Liver (tissue), 9 donors: ENCODE results near the gene FANCG. TPM values are rescaled to one million over a fixed set of nuclear protein-coding genes. Genes with fewer than 3 reads are reported as not detected.
A peak's percentile ranks its signal among the peaks of the same experiment; 100 is the strongest.

Experiments
- DNase-seq: peaks from one replicate; pipeline ENCODE4 v3.0.0-alpha.2; 2017; ENCODE audit warnings: low spot score
- H3K27ac ChIP-seq, 2 donors: one replicate each; pipeline ENCODE4 v1.7.0; 2013; ENCODE audit warnings: inconsistent platforms in 2 of 2, low read length in 2 of 2, control low read depth in 1 of 2, low read depth in 1 of 2, mild to moderate bottlenecking in 1 of 2
- H3K27me3 ChIP-seq, 4 donors: one replicate each; pipeline versions ENCODE4 v1.6.1 to v1.7.0; 2013; ENCODE audit warnings: low read length in 3 of 4, inconsistent platforms in 1 of 4, mild to moderate bottlenecking in 1 of 4, moderate library complexity in 1 of 4; ENCODE audit not compliant: control insufficient read depth in 4 of 4, insufficient read depth in 4 of 4
- H3K36me3 ChIP-seq, 4 donors: one replicate each; pipeline versions ENCODE4 v1.6.1 to v1.7.0; 2013; ENCODE audit warnings: low read length in 3 of 4, mild to moderate bottlenecking in 3 of 4, low read depth in 1 of 4, moderate library complexity in 1 of 4; ENCODE audit not compliant: control insufficient read depth in 4 of 4, insufficient read depth in 3 of 4
- H3K4me1 ChIP-seq, 4 donors: one replicate each; pipeline versions ENCODE4 v1.6.1 to v1.7.0; 2013; ENCODE audit warnings: low read length in 3 of 4, mild to moderate bottlenecking in 3 of 4, moderate library complexity in 1 of 4; ENCODE audit not compliant: control insufficient read depth in 4 of 4, insufficient read depth in 4 of 4
- H3K4me3 ChIP-seq, 3 donors: one replicate each; pipeline versions ENCODE4 v1.6.1 to v1.7.0; 2013; ENCODE audit warnings: low read length in 3 of 3, control low read depth in 1 of 3, low read depth in 1 of 3, mild to moderate bottlenecking in 1 of 3
- H3K9ac ChIP-seq, 2 donors: one replicate each; pipeline ENCODE4 v1.7.0; 2013; ENCODE audit warnings: low read length in 2 of 2, mild to moderate bottlenecking in 2 of 2, moderate library complexity in 2 of 2, control low read depth in 1 of 2, low read depth in 1 of 2
- H3K9me3 ChIP-seq, 4 donors: one replicate each; pipeline versions ENCODE4 v1.6.1 to v1.7.0; 2013; ENCODE audit warnings: low read length in 3 of 4; ENCODE audit not compliant: control insufficient read depth in 4 of 4
- ATF3 ChIP-seq: IDR thresholded peaks from 2 replicates; pipeline ENCODE4 v1.6.1; 2016; ENCODE audit warnings: antibody characterized with exemption
- CTCF ChIP-seq: fragments of 150-350 bp; IDR thresholded peaks from 2 replicates; pipeline ENCODE4 v1.5.1; 2017; ENCODE audit warnings: improper control_type of control experiment, low read depth, low read length; ENCODE audit not compliant: missing input control
- EGR1 ChIP-seq, 2 donors: IDR thresholded peaks; 2 replicates each; pipeline ENCODE4 v1.6.1; 2016 to 2018; ENCODE audit warnings: antibody characterized with exemption in 2 of 2, low read depth in 2 of 2
- FOXA1 ChIP-seq: IDR thresholded peaks from 2 replicates; pipeline ENCODE4 v1.6.1; 2016; ENCODE audit warnings: antibody characterized with exemption
- FOXA2 ChIP-seq: IDR thresholded peaks from 2 replicates; pipeline ENCODE4 v1.6.1; 2016; ENCODE audit warnings: antibody characterized with exemption
- GABPA ChIP-seq, 2 donors: IDR thresholded peaks in 1 of 2; conservative IDR thresholded peaks in 1 of 2; 2 replicates each; pipeline ENCODE4 v1.6.1; 2016; ENCODE audit warnings: antibody characterized with exemption in 2 of 2, mild to moderate bottlenecking in 1 of 2, moderate library complexity in 1 of 2
- HNF4A ChIP-seq, 2 donors: conservative IDR thresholded peaks; 2 replicates each; pipeline ENCODE4 v1.6.1; 2016; ENCODE audit warnings: antibody characterized with exemption in 2 of 2, mild to moderate bottlenecking in 2 of 2
- HNF4G ChIP-seq: IDR thresholded peaks from 2 replicates; pipeline ENCODE4 v1.6.1; 2016; ENCODE audit warnings: antibody characterized with exemption
- JUND ChIP-seq, 2 donors: IDR thresholded peaks; 2 replicates each; pipeline ENCODE4 v1.6.1; 2016; ENCODE audit warnings: antibody characterized with exemption in 2 of 2
- MAX ChIP-seq: IDR thresholded peaks from 2 replicates; pipeline ENCODE4 v1.6.1; 2016; ENCODE audit warnings: antibody characterized with exemption
- NR2F2 ChIP-seq: IDR thresholded peaks from 2 replicates; pipeline ENCODE4 v1.6.1; 2016; ENCODE audit warnings: antibody characterized with exemption
- RAD21 ChIP-seq, 2 donors: IDR thresholded peaks; 2 replicates each; pipeline ENCODE4 v1.6.1; 2016; ENCODE audit warnings: antibody characterized with exemption in 2 of 2, mild to moderate bottlenecking in 2 of 2
- REST ChIP-seq: IDR thresholded peaks from 2 replicates; pipeline ENCODE4 v1.6.1; 2016; ENCODE audit warnings: antibody characterized with exemption, mild to moderate bottlenecking
- RXRA ChIP-seq, 2 donors: IDR thresholded peaks; 2 replicates each; pipeline ENCODE4 v1.6.1; 2017 to 2018; ENCODE audit warnings: antibody characterized with exemption in 2 of 2, mild to moderate bottlenecking in 1 of 2
- SP1 ChIP-seq: IDR thresholded peaks from 2 replicates; pipeline ENCODE4 v1.6.1; 2018; ENCODE audit warnings: antibody characterized with exemption, mild to moderate bottlenecking
- TAF1 ChIP-seq: conservative IDR thresholded peaks from 2 replicates; pipeline ENCODE4 v1.6.1; 2016; ENCODE audit warnings: antibody characterized with exemption, mild to moderate bottlenecking
- YY1 ChIP-seq: IDR thresholded peaks from 2 replicates; pipeline ENCODE4 v1.6.1; 2016; ENCODE audit warnings: antibody characterized with exemption, mild to moderate bottlenecking
- ZBTB33 ChIP-seq: IDR thresholded peaks from 2 replicates; pipeline ENCODE4 v1.6.1; 2016; ENCODE audit warnings: antibody characterized with exemption
- WGBS: extraction: QIAGEN DNeasy Blood & Tissue Kit; methylation state at CpG from one replicate; pipeline ENCODE4 v1.1.7; 2013; 5-methylcytosine and 5-hydroxymethylcytosine counted together
- polyA plus RNA-seq, 2 donors: library from polyadenylated mRNA; stranded (reverse) in 1 of 2; unstranded in 1 of 2; fragments of 200-250 nt in 1 of 2; fragments of >200 nt in 1 of 2; fragmentation: Nextera tagmentation in 1 of 2; extraction: Ambion mirVana in 1 of 2; gene quantifications; one replicate each; pipeline versions ENCODE4 v1.2.1 to v1.2.3, GENCODE V29; 2013 to 2015
- total RNA-seq, 2 donors: library from RNA; depleted of rRNA; stranded (reverse); fragments of >200 nt; gene quantifications; one replicate each; pipeline ENCODE4 v1.2.3, GENCODE V29; 2014
- donor health status: healthy.
- donor health status: healthy.
- donor health status: healthy.
- donor health status: healthy.
- donor health status: healthy.

FANCG gene
- total and polyA plus RNA-seq, 4 donors = 1.7 to 16.0 (median 4.0) TPM

GRCh38 chr9:35103660-35104191 is 24.0 kb upstream of the FANCG start:
- H3K36me3 ChIP-seq = peaks cover 13 to 57% (median 27%) of the 10 kb centered on the region in 4 donors
- H3K9ac ChIP-seq = peak overlapping the region in 1 of 2 donors; percentile 5
- no peak for DNase-seq
- H3K9me3 ChIP-seq = no peaks in the 10 kb centered on the region
- H3K27me3 ChIP-seq = no peaks in the 10 kb centered on the region
- TF ChIP-seq ZBTB33 = no peak
- H3K4me1 ChIP-seq = peaks cover 0 to 23% (median 18%) of the 10 kb centered on the region in 4 donors
- H3K4me3 ChIP-seq = peak overlapping the region in 2 of 3 donors; percentile 48 to 87
- peak overlapping the region; percentile 79 to 81 for H3K27ac ChIP-seq
- WGBS = 45% methylated on average over 5 of the region's 5 CpGs

GRCh38 chr9:35102769-35103659 is 23.3 kb upstream of the FANCG start, which contains the start of gene STOML2:
Gene STOML2, minus strand, starts transcription at chr9:35103131. Its CDS starts 37 bp downstream, at chr9:35103094.
- no peaks in the 10 kb centered on the region for H3K27me3 ChIP-seq
- H3K4me1 ChIP-seq = peaks cover 0 to 23% (median 18%) of the 10 kb centered on the region in 4 donors
- DNase-seq = peak; percentile 90
- no peak for TF ChIP-seq JUND (IDR thresholded peaks at IDR 0.05)
- peak in 1 of 2 donors; percentile 31 for TF ChIP-seq RAD21 (IDR thresholded peaks at IDR 0.05)
- peak; percentile 94 for TF ChIP-seq YY1
- TF ChIP-seq NR2F2 = peak; percentile 89
- peak; percentile 98 to 99 for TF ChIP-seq GABPA (IDR thresholded peaks at IDR 0.05 in 1 of 2, conservative IDR thresholded peaks at IDR 0.05 in 1 of 2)
- peak; percentile 65 for TF ChIP-seq MAX
- TF ChIP-seq ATF3 = no peak
- peak; percentile 40 for TF ChIP-seq REST
- no peak for TF ChIP-seq CTCF
- no peak for TF ChIP-seq ZBTB33
- TF ChIP-seq FOXA1 = no peak
- peak; percentile 87 to 95 for TF ChIP-seq EGR1 (IDR thresholded peaks at IDR 0.05; ENCODE audit: low read depth in 2 of 2)
- no peak for TF ChIP-seq TAF1
- TF ChIP-seq FOXA2 = no peak
- no peak for TF ChIP-seq HNF4G
- peak; percentile 79 for TF ChIP-seq SP1
- peak; percentile 38 to 44 for TF ChIP-seq RXRA (IDR thresholded peaks at IDR 0.05)
- peak in 1 of 2 donors; percentile 22 for TF ChIP-seq HNF4A (conservative IDR thresholded peaks at IDR 0.05)
- H3K27ac ChIP-seq = peak within 1 kb of the TSS; percentile 79 to 81
- peaks cover 13 to 50% (median 25%) of the 10 kb centered on the region in 4 donors for H3K36me3 ChIP-seq
- H3K4me3 ChIP-seq = peak within 1 kb of the TSS; percentile 48 to 96 (median 87)
- WGBS = 1% methylated on average over 57 of the region's 57 CpGs
- H3K9me3 ChIP-seq = no peaks in the 10 kb centered on the region
- H3K9ac ChIP-seq = peak within 1 kb of the TSS; percentile 86 to 90
